GM21381 (cell line): ENCODE measurements around the gene ZFP36L1.

Source experiments
- ATAC-seq: cut with Tn5 transposase; IDR thresholded peaks from one replicate; pipeline ENCODE4 v1.9.1; 2021; ENCODE audit warnings: mild to moderate bottlenecking, moderate library complexity; ENCODE audit not compliant: unreplicated experiment

Gene ZFP36L1

DNA sequence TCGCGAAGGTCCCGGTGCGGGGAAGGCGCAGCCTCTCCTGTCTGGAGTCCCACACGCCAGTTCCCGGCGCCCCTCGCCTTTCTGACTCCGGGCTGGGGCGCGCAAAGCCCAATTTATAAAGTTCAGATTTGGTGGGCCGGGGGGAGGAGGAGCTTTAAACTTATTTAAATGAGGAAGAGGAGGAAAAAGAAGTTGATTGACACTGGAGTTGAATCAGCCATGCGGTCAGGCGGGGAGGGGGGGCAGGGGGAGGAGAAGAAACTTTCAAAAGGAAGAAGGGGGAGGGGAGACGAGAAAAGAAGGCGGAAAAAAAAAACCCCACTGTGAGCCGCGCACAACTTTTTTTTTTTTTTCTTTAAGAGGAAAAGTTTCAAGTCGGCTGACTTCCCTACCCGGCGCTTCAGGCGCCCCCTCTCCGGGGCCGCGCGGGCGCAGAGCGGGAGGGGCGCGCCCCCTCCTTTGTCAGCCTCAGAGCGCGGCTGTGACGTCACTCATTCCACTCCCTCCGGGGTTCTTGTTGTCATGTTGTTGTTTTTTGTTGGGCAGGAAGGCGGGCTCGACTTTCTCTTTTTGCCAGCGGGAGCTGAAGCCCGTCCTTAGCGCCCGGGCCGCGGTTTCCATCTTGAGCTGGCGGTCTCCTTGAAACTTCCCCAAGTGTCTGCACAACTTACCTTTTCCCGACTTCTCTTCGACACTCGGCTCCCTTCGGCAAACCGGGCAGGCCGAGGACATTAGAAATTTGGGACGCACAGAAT is at the start of gene ZFP36L1:
Gene ZFP36L1, minus strand, starts transcription at position 89 of the 755 bp plus-strand sequence. CDS start 129 bp downstream, outside the sequence.
- peak; percentile 29 for ATAC-seq

GRCh38 chr14:68842298-68842697 is 49.4 kb upstream of the ZFP36L1 start:
- ATAC-seq = no peak

- ATAC-seq = no peak
These were observed 48.3 kb upstream of the ZFP36L1 start for GRCh38 chr14:68841016-68841809.

DNA sequence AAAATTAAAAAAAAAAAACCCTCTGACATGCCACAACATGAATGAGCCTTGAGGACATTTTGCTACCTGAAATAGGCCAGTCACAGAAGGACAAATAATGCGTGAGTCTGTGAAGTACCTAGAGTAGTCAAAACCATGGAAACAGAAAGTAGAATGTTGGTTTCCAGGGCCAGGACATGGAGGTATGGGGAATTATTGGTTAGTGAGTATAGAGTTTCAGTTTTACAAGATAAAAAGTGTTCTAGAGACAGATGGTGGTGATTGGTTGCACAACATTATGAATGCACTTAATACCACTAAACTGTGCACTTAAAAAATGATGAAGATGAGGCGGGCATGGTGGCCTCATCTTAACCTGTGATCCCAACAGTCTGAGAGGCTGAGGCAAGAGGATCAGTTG is 47.6 kb upstream of the ZFP36L1 start:
- ATAC-seq = no peak

- no peak for ATAC-seq
These were observed 43.2 kb upstream of the ZFP36L1 start for GRCh38 chr14:68836082-68836481.

DNA sequence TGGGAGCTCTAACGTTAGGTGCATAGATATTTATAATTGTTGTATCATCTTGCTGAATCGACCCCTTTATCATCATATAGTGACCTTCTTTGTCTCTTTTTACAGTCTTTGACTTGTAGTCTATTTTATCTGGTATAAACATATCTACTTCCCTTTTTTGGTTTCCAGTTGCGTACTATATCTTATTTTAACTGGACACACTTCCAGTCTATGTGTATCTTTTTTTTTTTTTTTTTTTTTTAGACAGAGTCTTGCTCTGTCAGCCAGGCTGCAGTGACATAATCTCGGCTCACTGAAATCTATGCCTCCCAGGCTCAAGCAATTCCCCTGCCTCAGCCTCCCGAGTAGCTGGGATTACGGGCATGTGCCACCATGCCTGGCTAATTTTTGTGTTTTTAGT is 41.9 kb upstream of the ZFP36L1 start:
- ATAC-seq = no peak

DNA sequence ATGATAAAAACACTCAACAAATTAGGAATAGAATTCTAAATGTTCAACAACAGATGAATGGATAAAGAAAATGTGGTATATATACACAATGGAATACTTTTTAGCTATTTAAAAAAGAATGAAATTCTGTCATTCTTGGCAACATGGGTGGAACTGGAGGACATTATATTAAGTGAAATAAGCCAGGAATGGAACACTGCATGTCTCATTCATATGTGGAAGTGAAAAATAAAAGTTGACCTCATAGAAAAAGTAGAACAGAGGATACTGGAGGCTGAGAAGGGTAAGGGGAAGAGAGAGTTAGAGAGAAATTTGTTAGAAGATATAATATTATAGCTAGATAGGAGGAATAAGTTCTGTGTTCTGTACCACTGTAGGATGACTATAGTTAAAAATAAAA is 35.8 kb upstream of the ZFP36L1 start:
- ATAC-seq = no peak

DNA sequence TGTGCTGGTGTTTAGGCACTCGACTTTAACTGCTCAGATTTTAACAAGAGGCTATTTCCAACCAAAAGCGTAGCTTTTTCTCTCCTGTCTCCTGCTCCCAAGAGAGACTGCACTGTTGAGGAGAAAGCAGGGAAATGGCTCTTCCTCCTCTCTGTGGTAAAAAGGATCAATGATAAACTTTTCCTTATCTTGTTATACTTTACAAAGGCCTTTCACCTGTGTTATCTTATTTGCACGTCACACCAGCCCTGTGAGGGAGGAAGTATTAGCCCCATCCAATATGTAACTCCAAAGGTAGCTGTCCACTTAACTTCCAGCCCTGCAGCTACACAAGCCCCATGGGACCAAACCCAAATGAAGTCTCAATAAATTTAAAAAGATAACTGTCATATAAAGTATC is 32.9 kb upstream of the ZFP36L1 start:
- ATAC-seq = no peak

GRCh38 chr14:68824517-68825347 is 31.9 kb upstream of the ZFP36L1 start:
- no peak for ATAC-seq

- ATAC-seq = no peak
These were observed 31.3 kb upstream of the ZFP36L1 start for GRCh38 chr14:68824207-68824516.

DNA sequence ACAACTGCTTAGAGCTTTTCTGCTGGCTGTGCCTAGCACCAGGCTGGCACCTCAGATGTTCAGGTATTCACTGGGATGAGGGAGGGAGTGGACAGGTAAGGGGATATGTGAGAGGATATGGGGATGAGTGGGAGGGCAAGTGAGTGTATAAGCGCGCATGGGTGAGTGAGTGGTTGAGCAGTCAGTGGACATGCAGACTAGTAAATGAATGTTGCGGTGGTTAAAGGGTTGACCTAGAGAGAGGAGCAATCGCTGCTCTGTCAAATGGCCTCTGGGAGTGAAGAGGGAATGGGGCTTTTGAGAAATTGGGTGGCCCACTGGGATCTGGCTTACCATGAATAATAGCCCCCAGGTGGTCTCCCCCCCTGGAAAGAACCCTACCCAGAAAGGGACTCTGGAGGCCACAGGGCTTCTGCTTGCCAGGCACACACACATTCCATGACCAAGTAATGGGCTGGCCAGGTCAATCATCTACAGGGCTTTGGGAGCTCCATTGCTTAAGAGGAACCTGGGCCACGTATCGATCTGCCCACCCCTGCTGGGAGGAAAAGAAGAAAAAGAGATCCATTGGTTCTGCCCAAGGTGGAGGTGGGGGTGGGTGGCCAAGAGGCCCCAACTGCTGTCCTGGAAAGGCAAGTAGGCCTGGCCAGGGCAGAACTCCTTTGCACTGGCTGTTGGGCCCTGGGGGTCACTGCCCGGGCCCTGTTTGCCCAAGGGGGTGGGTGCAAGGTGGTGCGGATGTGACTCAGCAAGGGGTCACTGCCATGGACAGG is 30.8 kb upstream of the ZFP36L1 start:
- ATAC-seq = no peak

- ATAC-seq = no peak
These were observed 30.1 kb upstream of the ZFP36L1 start for GRCh38 chr14:68822926-68823325.

DNA sequence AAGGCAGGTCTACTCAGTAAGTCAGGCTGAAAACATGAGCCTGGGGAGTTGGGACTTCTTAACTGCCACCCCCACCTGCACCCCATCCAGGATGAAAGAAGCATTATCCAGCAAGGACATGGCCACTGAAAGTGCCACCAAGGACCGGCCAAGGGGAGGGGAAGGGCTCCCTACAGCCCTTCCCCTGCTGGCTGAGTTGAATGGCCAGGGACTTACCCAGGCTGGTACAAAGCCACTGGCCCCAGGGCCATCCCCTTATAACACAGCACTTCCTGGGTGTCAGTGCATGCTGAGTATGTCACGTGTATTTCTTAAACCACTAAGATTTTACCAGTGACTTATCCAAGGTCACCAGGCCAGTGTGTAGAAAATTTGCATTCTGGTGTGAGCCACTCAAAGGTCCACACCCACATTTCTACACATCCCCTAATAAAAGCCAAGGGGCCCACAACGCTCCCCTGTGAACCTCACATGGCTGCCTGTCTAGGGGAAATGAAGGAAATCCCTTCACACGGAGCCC is 29.3 kb upstream of the ZFP36L1 start:
- ATAC-seq = peak; percentile 65

DNA sequence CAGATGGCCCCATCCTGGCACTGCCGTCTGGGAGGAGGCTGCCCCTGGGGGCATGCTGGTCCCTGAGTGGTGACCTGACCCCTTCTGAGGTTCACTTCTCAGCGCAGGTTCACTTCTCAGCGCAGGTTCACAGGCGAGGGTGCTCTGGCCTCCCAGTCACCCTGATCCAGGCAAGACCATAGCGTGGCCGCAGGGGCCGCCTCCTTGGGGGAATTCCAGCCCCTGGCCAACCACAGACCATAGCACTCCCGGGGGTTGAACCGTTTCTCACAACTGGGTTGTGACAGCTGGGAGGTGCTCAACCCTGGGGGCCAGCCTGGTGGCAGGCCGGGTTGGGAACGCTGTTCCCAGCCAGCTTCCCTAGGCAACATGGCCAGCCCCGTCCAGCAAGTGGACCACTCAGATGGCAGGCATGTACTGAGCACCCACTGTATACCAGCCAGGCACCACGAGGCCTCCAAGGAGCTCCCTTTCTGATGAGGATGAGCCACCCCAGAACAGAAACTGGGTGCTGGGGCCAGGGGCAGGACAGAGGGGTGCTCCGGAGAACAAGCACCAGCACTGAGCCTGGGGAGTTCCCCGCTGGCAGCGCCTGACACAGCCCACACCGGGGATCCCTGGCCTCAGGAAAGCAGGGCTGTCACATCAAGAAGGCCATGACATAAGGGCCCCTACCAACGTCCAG is 28.3 kb upstream of the ZFP36L1 start:
- ATAC-seq = no peak

- no peak for ATAC-seq
These were observed 27.7 kb upstream of the ZFP36L1 start for GRCh38 chr14:68820536-68820935.

GRCh38 chr14:68820119-68820518 is 27.3 kb upstream of the ZFP36L1 start:
- no peak for ATAC-seq

DNA sequence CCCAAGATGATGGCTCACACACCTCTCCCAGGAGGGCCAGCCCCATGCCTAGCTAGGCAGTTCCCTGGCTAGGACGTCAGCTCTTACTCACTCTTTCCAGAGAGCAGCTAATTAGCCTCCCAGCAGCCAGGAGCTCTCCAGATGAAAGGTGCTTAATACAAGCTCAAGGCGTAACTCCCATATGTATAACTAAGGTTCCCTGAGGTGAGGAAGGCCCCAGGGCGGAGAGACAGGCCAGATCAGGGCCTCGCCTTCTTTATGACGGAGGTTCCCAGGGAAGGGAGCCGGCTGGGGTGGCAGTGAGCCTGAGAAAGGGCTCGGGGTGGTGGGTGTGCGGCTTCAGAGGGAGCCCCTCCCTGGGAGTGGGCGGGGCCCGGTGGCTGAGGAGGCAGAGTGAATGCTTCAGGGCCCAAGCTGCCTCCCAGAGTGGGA is 26.4 kb upstream of the ZFP36L1 start:
- no peak for ATAC-seq

GRCh38 chr14:68817506-68818212 is 24.8 kb upstream of the ZFP36L1 start:
- no peak for ATAC-seq

DNA sequence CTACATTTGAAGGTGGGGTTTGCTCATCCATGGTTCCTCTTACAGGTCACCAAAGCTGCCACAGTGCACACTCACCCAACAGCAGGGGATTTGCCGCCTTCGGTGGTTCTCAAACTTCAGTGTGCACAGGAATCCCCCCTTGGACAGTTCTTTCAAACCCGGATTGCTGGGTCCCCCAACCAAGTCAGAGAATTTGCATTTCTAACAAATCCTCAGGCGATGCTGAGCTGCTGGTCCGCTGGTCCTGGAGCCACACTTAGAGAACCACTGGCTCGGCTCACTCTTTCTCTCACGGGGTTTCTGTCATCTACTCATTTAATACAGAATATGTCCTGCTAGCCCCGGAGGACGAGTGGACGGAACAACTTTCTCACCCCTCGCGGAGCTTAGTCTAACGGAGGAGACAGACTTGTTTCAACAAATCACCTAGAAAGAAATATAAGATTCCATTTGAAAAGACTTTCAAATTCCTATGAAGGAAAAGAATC is 24.1 kb upstream of the ZFP36L1 start:
- no peak for ATAC-seq
